Gastroesophageal sphincter (tissue), 4 donors: ENCODE measurements around the gene ZBTB7A. TPM values are rescaled to one million over a fixed set of nuclear protein-coding genes. Genes with fewer than 3 reads are reported as not detected.

Experiments
- ATAC-seq: fragments of 150-250 bp; one replicate; pipeline ENCODE4 v1.9.1; 2016; ENCODE audit warnings: mild to moderate bottlenecking, moderate library complexity
- H3K27ac ChIP-seq, 4 donors: fragments of 200-600 bp; sonication (generic) in 3 of 4; 1 replicate in 3 of 4; 2 replicates in 1 of 4; pipeline ENCODE4 v1.5.1; 2016 to 2019
- H3K27me3 ChIP-seq: fragments of 200-600 bp; sonication (generic); one replicate; pipeline ENCODE4 v1.5.1; 2019
- H3K36me3 ChIP-seq, 2 donors: fragments of 200-600 bp; sonication (generic); one replicate each; pipeline ENCODE4 v1.5.1; 2019; ENCODE audit warnings: control low read depth in 1 of 2
- H3K4me1 ChIP-seq, 3 donors: fragments of 200-600 bp; sonication (generic); 1 replicate in 2 of 3; 2 replicates in 1 of 3; pipeline ENCODE4 v1.5.1; 2016 to 2019; ENCODE audit warnings: control low read depth in 2 of 3
- H3K4me3 ChIP-seq, 2 donors: fragments of 200-600 bp; sonication (generic); one replicate each; pipeline ENCODE4 v1.5.1; 2019; ENCODE audit warnings: mild to moderate bottlenecking in 1 of 2, moderate library complexity in 1 of 2
- H3K9me3 ChIP-seq, 3 donors: fragments of 200-600 bp; sonication (generic); one replicate each; pipeline ENCODE4 v1.5.1; 2017 to 2019; ENCODE audit warnings: control low read depth in 2 of 3
- CTCF ChIP-seq, 4 experiments: fragments of 200-600 bp in 2 of 4; fragments of 450-650 bp in 2 of 4; sonication (generic) in 1 of 4; IDR thresholded peaks; one replicate each; pipeline ENCODE4 v1.5.1; 2017 to 2019; ENCODE audit warnings: antibody characterized with exemption in 4 of 4, mild to moderate bottlenecking in 2 of 4, moderate library complexity in 2 of 4
- EP300 ChIP-seq: sonication (generic); formaldehyde crosslinking; IDR thresholded peaks from one replicate; pipeline ENCODE4 v1.6.1; 2017; ENCODE audit warnings: antibody characterized with exemption, mild to moderate bottlenecking
- POLR2A ChIP-seq, 2 donors: fragments of 450-650 bp; IDR thresholded peaks; one replicate each; pipeline ENCODE4 v1.6.1; 2017; ENCODE audit warnings: antibody characterized with exemption in 2 of 2, mild to moderate bottlenecking in 2 of 2, moderate library complexity in 1 of 2
- POLR2AphosphoS5 ChIP-seq: sonication (generic); formaldehyde crosslinking; IDR thresholded peaks from one replicate; pipeline ENCODE4 v1.6.1; 2017; ENCODE audit warnings: antibody characterized with exemption
- WGBS, 2 donors: methylation state at CpG; one replicate each; pipeline ENCODE4 v1.1.5; 2018; ENCODE audit warnings: low coverage in 1 of 2; 5-methylcytosine and 5-hydroxymethylcytosine counted together
- total RNA-seq, 4 donors: library from RNA; depleted of rRNA; stranded (reverse); fragments of >200 nt; gene quantifications; one replicate each; pipeline ENCODE4 v1.1.0, GENCODE V29; 2016

The ZBTB7A gene
- total RNA-seq, 4 donors from 2014 or later = 65.6 to 122 (median 82.4) TPM

- Histone ChIP-seq H3K4me1 (peaks cover 0 to 16% (median 6%) of the 10 kb centered on the region in 3 donors), H3K36me3 (peaks cover 0 to 7% of the 10 kb centered on the region in 2 donors), H3K9me3 (no peaks in the 10 kb centered on the region), H3K4me3 (no peak overlapping the region), H3K27me3 (no peaks in the 10 kb centered on the region), H3K27ac (peak overlapping the region in 1 of 4 donors; percentile 54)
- TF ChIP-seq POLR2A (IDR thresholded peaks at IDR 0.05) = no peak
- no peak for TF ChIP-seq POLR2AphosphoS5
- TF ChIP-seq EP300 = no peak
- no peak for TF ChIP-seq CTCF (IDR thresholded peaks at IDR 0.05)
- ATAC-seq = no peak
- 50 to 100% methylated on average over 1 to 2 of the region's 8 CpGs for WGBS, 2 donors
Measured at GRCh38 chr19:4084547-4084877, 17.8 kb upstream of the ZBTB7A start.

DNA sequence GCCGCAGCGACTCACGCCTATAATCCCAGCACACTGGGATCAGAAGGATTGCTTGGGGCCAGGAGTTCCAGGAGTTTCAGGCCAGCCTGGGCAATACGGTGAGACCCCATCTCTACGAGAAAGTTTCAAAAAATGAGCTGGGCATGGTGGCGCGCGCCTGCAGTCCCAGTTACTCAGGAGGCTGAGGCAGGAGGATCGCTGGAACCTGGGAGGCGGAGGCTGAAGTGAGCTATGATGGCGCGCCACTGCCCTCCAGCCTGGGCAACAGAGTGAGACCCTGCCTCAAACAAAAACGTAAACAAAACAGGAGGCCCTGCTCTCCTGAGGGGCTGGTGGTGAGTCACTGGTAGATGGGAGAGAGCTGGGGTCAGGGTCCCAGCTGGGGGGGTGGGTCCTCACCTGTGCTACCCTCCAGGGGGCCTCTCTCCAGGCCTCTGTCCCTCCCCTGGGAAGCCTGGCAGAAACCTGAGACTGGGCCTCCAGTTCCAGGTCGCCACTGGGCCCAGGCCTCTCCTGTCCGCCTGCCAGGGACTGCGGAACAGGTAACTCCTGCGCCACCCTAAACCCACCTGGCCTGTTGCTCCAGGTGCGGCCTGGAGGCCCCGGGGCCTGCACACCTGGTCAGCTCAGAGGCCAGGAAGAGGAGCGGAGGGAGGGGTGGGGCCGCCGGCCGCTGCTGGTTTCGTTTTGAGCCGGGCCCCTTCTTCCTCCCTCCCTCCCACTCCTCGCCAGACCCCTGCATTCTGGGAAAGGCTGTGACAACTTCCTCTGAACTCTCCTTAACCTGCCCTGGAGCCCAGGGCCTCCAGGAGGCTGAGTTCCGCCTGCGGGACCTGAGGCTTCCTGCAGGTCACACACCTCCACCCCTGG is 17.2 kb upstream of the ZBTB7A start:
- peak; percentile 38 for ATAC-seq
- WGBS, 2 donors = 77 to 80% methylated on average over 5 to 16 of the region's 28 CpGs
- peak overlapping the region in 1 of 4 donors; percentile 54 for H3K27ac ChIP-seq
- H3K4me3 ChIP-seq = peak overlapping the region in 1 of 2 donors; percentile 36
- H3K27me3 ChIP-seq = no peaks in the 10 kb centered on the region
- peaks cover 0 to 16% (median 6%) of the 10 kb centered on the region in 3 donors for H3K4me1 ChIP-seq
- no peaks in the 10 kb centered on the region for H3K9me3 ChIP-seq
- TF ChIP-seq POLR2AphosphoS5 (no peak), EP300 (no peak), CTCF (IDR thresholded peaks at IDR 0.05) (no peak), POLR2A (IDR thresholded peaks at IDR 0.05) (no peak)
- peaks cover 0 to under 1% of the 10 kb centered on the region in 2 donors for H3K36me3 ChIP-seq

DNA sequence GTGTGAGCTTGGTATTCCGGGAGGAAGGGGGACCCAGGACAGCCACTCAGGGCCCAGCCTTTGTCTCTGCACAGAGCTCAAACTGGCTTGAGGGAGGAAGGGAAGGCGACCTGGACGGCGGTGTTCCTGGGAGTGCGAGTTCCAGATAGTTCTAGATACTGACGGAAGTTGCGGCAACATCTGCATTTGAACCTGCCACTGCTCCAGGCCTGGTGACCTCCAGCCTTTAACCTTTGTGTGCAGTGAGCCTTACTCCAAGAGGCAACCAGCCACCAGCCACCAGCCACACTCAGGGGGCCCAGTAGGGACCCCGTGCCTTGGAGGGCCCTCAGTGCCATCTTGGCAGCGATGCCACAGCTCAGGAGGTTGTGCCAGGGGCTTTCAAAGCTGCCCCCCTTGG is 15.5 kb upstream of the ZBTB7A start:
- TF ChIP-seq CTCF (IDR thresholded peaks at IDR 0.05) (no peak), POLR2A (IDR thresholded peaks at IDR 0.05) (no peak), EP300 (no peak), POLR2AphosphoS5 (no peak)
- Histone ChIP-seq H3K36me3 (no peaks in the 10 kb centered on the region), H3K4me3 (no peak overlapping the region), H3K9me3 (no peaks in the 10 kb centered on the region), H3K4me1 (peaks cover 0 to 31% (median 16%) of the 10 kb centered on the region in 3 donors), H3K27ac (no peak overlapping the region), H3K27me3 (no peaks in the 10 kb centered on the region)
- 81% methylated on average over 8 of the region's 9 CpGs; no CpG with 5 or more reads in 1 of the 2 donors for WGBS, 2 donors
- ATAC-seq = no peak

DNA sequence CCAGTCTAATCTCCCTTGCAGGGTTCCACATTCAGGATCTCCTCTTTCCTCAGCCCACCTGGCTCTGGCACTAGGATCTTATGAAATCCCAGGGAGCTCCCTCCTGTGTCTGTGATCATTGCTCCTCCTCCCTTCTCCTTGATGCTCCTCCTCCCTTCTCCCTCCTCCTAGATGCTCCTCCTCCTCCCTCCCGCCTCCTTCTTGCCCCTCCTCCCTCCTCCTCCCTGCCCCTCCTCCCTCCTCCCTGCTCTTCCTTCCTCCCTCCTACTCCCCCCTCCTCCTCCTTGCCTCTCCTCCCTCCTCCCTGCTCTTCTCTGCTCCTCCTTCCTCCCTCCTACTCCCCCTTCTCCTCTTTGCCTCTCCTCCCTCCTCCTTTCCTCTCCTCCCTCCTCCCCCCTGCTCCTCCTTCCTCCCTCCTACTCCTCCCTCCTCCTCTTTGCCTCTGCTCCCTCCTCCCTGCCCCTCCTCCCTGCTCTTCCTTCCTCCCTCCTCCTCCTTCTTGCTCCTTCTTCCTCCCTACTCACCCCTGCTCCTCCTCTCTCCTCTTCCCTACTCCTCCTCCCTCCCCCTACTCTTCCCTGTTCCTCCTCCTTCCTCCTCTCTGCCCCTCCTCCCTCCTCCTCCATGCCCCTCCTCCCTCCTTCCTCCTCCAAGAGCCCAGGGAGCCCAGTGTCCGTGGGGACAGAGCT is 14.9 kb upstream of the ZBTB7A start:
- no peak overlapping the region for H3K4me3 ChIP-seq
- H3K27me3 ChIP-seq = no peaks in the 10 kb centered on the region
- H3K9me3 ChIP-seq = no peaks in the 10 kb centered on the region
- ATAC-seq = no peak
- H3K36me3 ChIP-seq = no peaks in the 10 kb centered on the region
- WGBS, 2 donors = 8% methylated on average over 1 of the region's 2 CpGs; no CpG with 5 or more reads in 1 of the 2 donors
- H3K4me1 ChIP-seq = peaks cover 0 to 34% (median 16%) of the 10 kb centered on the region in 3 donors
- TF ChIP-seq POLR2AphosphoS5 = no peak
- TF ChIP-seq CTCF (IDR thresholded peaks at IDR 0.05) = no peak
- no peak overlapping the region for H3K27ac ChIP-seq
